ENCODE results near the gene ANKRD1. TPM values are rescaled to one million over a fixed set of nuclear protein-coding genes. Genes with fewer than 3 reads are reported as not detected.

ANKRD1 gene
- total and polyA plus RNA-seq, 2 of the 8 experiments (the other 6 are each of a cell fraction or from before 2014, with no cell fraction given): 0.03 TPM; not detected in 1

- no peaks in the 10 kb centered on the region for H3K79me1 ChIP-seq (ENCODE audit: low read depth, low read length)
- no peak overlapping the region for H2BK15ac ChIP-seq (ENCODE audit: low read length)
- H3K9me3 ChIP-seq (ENCODE audit: insufficient read depth in 2 of 2, low read depth in 1 of 2, low read length in 1 of 2): no peaks in the 10 kb centered on the region
- ChIA-PET CTCF (ENCODE audit: partially characterized antibody) (interaction anchor here (0.9 kb wide), 1 partner anchor 10 kb away, joined by 3 read pairs; no protein-coding TSS in a partner anchor), POLR2A (ENCODE audit: partially characterized antibody) (no interaction called here)
- H3K23me2 ChIP-seq (ENCODE audit: low read depth, low read length): no peaks in the 10 kb centered on the region
- H3K4me1 ChIP-seq (replicated peaks in 1 of 4; ENCODE audit: control insufficient read depth in 3 of 4, insufficient read depth in 4 of 4, low read length in 3 of 4): no peaks in the 10 kb centered on the region
- no peak overlapping the region for H3K14ac ChIP-seq (ENCODE audit: insufficient read length)
- no peak overlapping the region for H2BK120ac ChIP-seq (replicated peaks; ENCODE audit: low read depth, low read length)
- DNase-seq (ENCODE audit: low read depth in 1 of 2, low spot score in 2 of 2): no peak
- no peak overlapping the region for H3K4me3 ChIP-seq (ENCODE audit: extremely low read depth in 1 of 4, insufficient read depth in 2 of 4, low read depth in 3 of 4, low read length in 4 of 4)
- no peak overlapping the region for H4K8ac ChIP-seq (ENCODE audit: extremely low read depth, insufficient read depth, low read length)
- H2BK5ac ChIP-seq (ENCODE audit: low read depth, low read length): no peak overlapping the region
- no peak overlapping the region for H3K4ac ChIP-seq (replicated peaks; ENCODE audit: insufficient read length, low read depth, low read length)
- peaks cover 4 to 54% (median 20%) of the 10 kb centered on the region in 4 experiments; a peak in 7 of 8 replicates for H3K36me3 ChIP-seq (ENCODE audit: control insufficient read depth in 2 of 4, insufficient read depth in 4 of 4, low read length in 3 of 4)
- H3K23ac ChIP-seq (ENCODE audit: insufficient read length): no peak overlapping the region
- no peak overlapping the region for H2BK12ac ChIP-seq (ENCODE audit: low read depth, low read length)
- no peak overlapping the region for H3K9ac ChIP-seq (replicated peaks in 1 of 4; ENCODE audit: extremely low read depth in 1 of 4, low read depth in 3 of 4, low read length in 3 of 4)
- H3K27ac ChIP-seq (ENCODE audit: low read depth, low read length): no peak overlapping the region
- no peak overlapping the region for H2BK20ac ChIP-seq (ENCODE audit: low read length)
- H3K79me2 ChIP-seq (ENCODE audit: control insufficient read depth in 1 of 2, insufficient read depth in 2 of 2, low read length in 2 of 2): no peaks in the 10 kb centered on the region
- H4K5ac ChIP-seq (ENCODE audit: insufficient read length, low read depth, low read length): no peak overlapping the region
- no peak overlapping the region for H4K91ac ChIP-seq (replicated peaks; ENCODE audit: insufficient read length, low read length)
- H3K27me3 ChIP-seq (replicated peaks in 1 of 4; ENCODE audit: control insufficient read depth in 3 of 4, extremely low read depth in 1 of 4, insufficient read depth in 3 of 4, low read length in 3 of 4): no peaks in the 10 kb centered on the region
- peaks cover 0 to 3% of the 10 kb centered on the region in 2 experiments for H4K20me1 ChIP-seq (replicated peaks in 1 of 2; ENCODE audit: control insufficient read depth in 1 of 2, insufficient read depth in 2 of 2, low read length in 2 of 2)
- FAIRE-seq: no peak
- no peak overlapping the region for H2AK5ac ChIP-seq (ENCODE audit: low read depth, low read length)
- H2AFZ ChIP-seq (ENCODE audit: low read length): no peak overlapping the region
- H3K4me2 ChIP-seq (ENCODE audit: insufficient read depth in 1 of 2, low read depth in 2 of 2, low read length in 2 of 2): no peak overlapping the region
- H3K56ac ChIP-seq (replicated peaks; ENCODE audit: insufficient read length, low read depth, low read length): no peak overlapping the region
- 94% methylated on average over 3 of the region's 3 CpGs; no CpG with 5 or more reads in 1 of the 2 experiments for WGBS, 2 experiments (ENCODE audit: extremely low coverage in 1 of 2, insufficient coverage in 1 of 2, insufficient read length in 1 of 2, insufficient replicate concordance in 2 of 2, low coverage in 1 of 2, low lambda C conversion rate in 2 of 2, missing lambda C conversion rate in 1 of 2)
- no peak overlapping the region for H3K18ac ChIP-seq (ENCODE audit: extremely low read depth, low read length)
- no peak for TF ChIP-seq CTCF (IDR thresholded peaks at IDR 0.05; ENCODE audit: control extremely low read depth in 1 of 3, insufficient read depth in 1 of 3, low read depth in 1 of 3, low read length in 3 of 3)
- no peak for TF ChIP-seq HDAC2 (IDR thresholded peaks at IDR 0.05; ENCODE audit: borderline replicate concordance in 1 of 2, low read depth in 2 of 2, low read length in 2 of 2)
- no peak for TF ChIP-seq POLR2A (IDR thresholded peaks at IDR 0.05; ENCODE audit: control extremely low read depth in 1 of 2, low read depth in 2 of 2, low read length in 2 of 2)
- TF ChIP-seq RAD21 (IDR thresholded peaks at IDR 0.05 in 1 of 2, conservative IDR thresholded peaks at IDR 0.05 in 1 of 2; ENCODE audit: low read depth in 2 of 2, low read length in 2 of 2): no peak
- no peak for TF ChIP-seq TEAD4 (IDR thresholded peaks at IDR 0.05; ENCODE audit: low read depth, low read length)
- no peak for TF ChIP-seq ZNF274 (IDR thresholded peaks at IDR 0.05; ENCODE audit: borderline replicate concordance, extremely low read depth, low read length)
These were observed 36.5 kb downstream of the ANKRD1 start for GRCh38 chr10:90884431-90884830.
